Esophagus squamous epithelium (tissue), 4 donors: ENCODE measurements around the gene NR6A1.

Experiments
- POLR2A ChIP-seq, 4 donors: fragments of 450-650 bp; IDR thresholded peaks; one replicate each; pipeline ENCODE4 v1.6.1; 2017; ENCODE audit warnings: antibody characterized with exemption in 4 of 4, mild to moderate bottlenecking in 4 of 4, moderate library complexity in 3 of 4
- TF ChIP-seq, protein P1 (sequence below), 6 experiments: fragments of 450-650 bp in 4 of 6; fragments of 200-600 bp in 2 of 6; sonication (generic) in 2 of 6; IDR thresholded peaks; one replicate each; pipeline ENCODE4 v1.5.1; 2016 to 2019; ENCODE audit warnings: antibody characterized with exemption in 6 of 6, mild to moderate bottlenecking in 4 of 6, moderate library complexity in 4 of 6

DNA sequence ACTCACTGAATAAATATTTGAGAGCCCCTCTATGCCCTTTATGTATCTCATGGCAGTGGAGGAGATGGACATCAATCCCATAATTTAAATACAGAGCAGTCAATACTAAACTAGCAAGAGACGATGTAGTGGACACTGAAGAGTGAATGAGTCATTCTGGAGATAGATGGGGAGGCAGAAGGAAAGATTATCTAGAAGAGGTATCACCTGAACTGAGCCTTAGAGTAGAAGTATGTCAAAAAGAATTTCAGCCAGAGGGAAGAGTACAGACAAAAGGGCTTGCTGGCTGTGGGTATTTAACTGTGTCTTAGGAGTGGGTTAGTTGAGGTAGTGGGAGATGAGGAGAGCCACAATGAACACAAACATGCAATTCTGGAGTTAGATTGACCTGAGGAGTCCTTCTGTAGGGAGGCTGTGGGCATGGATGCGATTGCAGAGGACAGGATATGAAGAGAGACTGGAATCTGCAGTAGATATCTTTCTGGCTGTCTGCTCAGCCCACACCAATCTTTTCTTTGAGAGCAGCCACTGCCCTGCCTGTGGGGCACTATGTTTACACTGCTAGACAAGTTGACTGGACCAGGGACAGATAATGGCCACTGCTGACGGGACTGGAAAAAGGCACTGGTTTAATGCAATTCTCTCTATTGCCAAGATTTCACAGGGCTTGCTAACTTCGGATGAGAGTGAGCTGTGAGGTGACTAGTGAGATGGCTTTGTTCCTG lies 200.0 kb downstream of the NR6A1 start:
- TF ChIP-seq, protein P1, sequence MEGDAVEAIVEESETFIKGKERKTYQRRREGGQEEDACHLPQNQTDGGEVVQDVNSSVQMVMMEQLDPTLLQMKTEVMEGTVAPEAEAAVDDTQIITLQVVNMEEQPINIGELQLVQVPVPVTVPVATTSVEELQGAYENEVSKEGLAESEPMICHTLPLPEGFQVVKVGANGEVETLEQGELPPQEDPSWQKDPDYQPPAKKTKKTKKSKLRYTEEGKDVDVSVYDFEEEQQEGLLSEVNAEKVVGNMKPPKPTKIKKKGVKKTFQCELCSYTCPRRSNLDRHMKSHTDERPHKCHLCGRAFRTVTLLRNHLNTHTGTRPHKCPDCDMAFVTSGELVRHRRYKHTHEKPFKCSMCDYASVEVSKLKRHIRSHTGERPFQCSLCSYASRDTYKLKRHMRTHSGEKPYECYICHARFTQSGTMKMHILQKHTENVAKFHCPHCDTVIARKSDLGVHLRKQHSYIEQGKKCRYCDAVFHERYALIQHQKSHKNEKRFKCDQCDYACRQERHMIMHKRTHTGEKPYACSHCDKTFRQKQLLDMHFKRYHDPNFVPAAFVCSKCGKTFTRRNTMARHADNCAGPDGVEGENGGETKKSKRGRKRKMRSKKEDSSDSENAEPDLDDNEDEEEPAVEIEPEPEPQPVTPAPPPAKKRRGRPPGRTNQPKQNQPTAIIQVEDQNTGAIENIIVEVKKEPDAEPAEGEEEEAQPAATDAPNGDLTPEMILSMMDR (IDR thresholded peaks at IDR 0.05) = no peak
- no peak for TF ChIP-seq POLR2A (IDR thresholded peaks at IDR 0.05)
